Trophoblast cell (in vitro differentiated cells and primary cell): Measurements from ENCODE around the gene SORL1.

Experiments
- DNase-seq, 2 donors: peaks; one replicate each; pipeline ENCODE4 v3.0.0-alpha.2; 2016
- H2AFZ ChIP-seq: 2 replicates; pipeline ENCODE4 v1.6.1; 2013; ENCODE audit warnings: low read length, moderate library complexity, mild to moderate bottlenecking; ENCODE audit not compliant: insufficient read depth, poor library complexity
- H2AK5ac ChIP-seq: 2 replicates; pipeline ENCODE4 v1.6.1; 2013; ENCODE audit warnings: mild to moderate bottlenecking, low read length
- H2BK120ac ChIP-seq: 2 replicates; pipeline ENCODE4 v1.6.1; 2013; ENCODE audit warnings: low read length, mild to moderate bottlenecking, moderate library complexity; ENCODE audit not compliant: insufficient read depth, poor library complexity
- H2BK12ac ChIP-seq: 2 replicates; pipeline ENCODE4 v1.6.1; 2013; ENCODE audit warnings: mild to moderate bottlenecking, low read length, moderate library complexity
- H2BK5ac ChIP-seq: 2 replicates; pipeline ENCODE4 v1.6.1; 2013; ENCODE audit warnings: low read length, low read depth, moderate library complexity, mild to moderate bottlenecking; ENCODE audit not compliant: poor library complexity
- H3K14ac ChIP-seq: 2 replicates; pipeline ENCODE4 v1.6.1; 2013; ENCODE audit warnings: mild to moderate bottlenecking, low read length
- H3K18ac ChIP-seq: 2 replicates; pipeline ENCODE4 v1.6.1; 2013; ENCODE audit warnings: mild to moderate bottlenecking, low read length
- H3K23ac ChIP-seq: 2 replicates; pipeline ENCODE4 v1.6.1; 2013; ENCODE audit warnings: low read length
- H3K27ac ChIP-seq: 2 replicates; pipeline ENCODE4 v1.5.1; 2013; ENCODE audit warnings: low read depth, mild to moderate bottlenecking, inconsistent platforms, low read length, moderate library complexity
- H3K27me3 ChIP-seq: 2 replicates; pipeline ENCODE4 v1.6.1; 2013; ENCODE audit warnings: inconsistent platforms, mild to moderate bottlenecking, low read length, moderate library complexity; ENCODE audit not compliant: insufficient read depth
- H3K36me3 ChIP-seq, 2 experiments: 1 replicate in 1 of 2; 2 replicates in 1 of 2; pipeline ENCODE4 v1.6.1; 2013; ENCODE audit warnings: low read length in 2 of 2, mild to moderate bottlenecking in 2 of 2, moderate library complexity in 1 of 2; ENCODE audit not compliant: insufficient read depth in 2 of 2, control insufficient read depth in 1 of 2
- H3K4ac ChIP-seq: 2 replicates; pipeline ENCODE4 v1.6.1; 2013; ENCODE audit warnings: low read depth, mild to moderate bottlenecking, low read length, moderate library complexity
- H3K4me1 ChIP-seq, 2 experiments: 1 replicate in 1 of 2; 2 replicates in 1 of 2; pipeline ENCODE4 v1.6.1; 2013; ENCODE audit warnings: low read length in 2 of 2, mild to moderate bottlenecking in 2 of 2, moderate library complexity in 1 of 2; ENCODE audit not compliant: insufficient read depth in 2 of 2, control insufficient read depth in 1 of 2
- H3K4me2 ChIP-seq: 2 replicates; pipeline ENCODE4 v1.6.1; 2013; ENCODE audit warnings: inconsistent platforms, mild to moderate bottlenecking, low read length, moderate library complexity
- H3K4me3 ChIP-seq: 2 replicates; pipeline ENCODE4 v1.5.1; 2013; ENCODE audit warnings: mild to moderate bottlenecking, low read depth, low read length, inconsistent platforms
- H3K79me1 ChIP-seq: one replicate; pipeline ENCODE4 v1.6.1; 2013; ENCODE audit warnings: low read length
- H3K79me2 ChIP-seq: 2 replicates; pipeline ENCODE4 v1.6.1; 2013; ENCODE audit warnings: low read length, mild to moderate bottlenecking; ENCODE audit not compliant: control insufficient read depth, insufficient read depth, poor library complexity
- H3K9ac ChIP-seq: 2 replicates; pipeline ENCODE4 v1.6.1; 2013; ENCODE audit warnings: mild to moderate bottlenecking, low read length
- H3K9me3 ChIP-seq: 2 replicates; pipeline ENCODE4 v1.6.1; 2013; ENCODE audit warnings: low read depth, mild to moderate bottlenecking, control low read depth, inconsistent platforms, low read length; ENCODE audit not compliant: insufficient read depth
- H4K12ac ChIP-seq: 2 replicates; pipeline ENCODE4 v1.6.1; 2013; ENCODE audit warnings: low read depth, mild to moderate bottlenecking, low read length, moderate library complexity
- H4K8ac ChIP-seq: 2 replicates; pipeline ENCODE4 v1.6.1; 2013; ENCODE audit warnings: low read depth, mild to moderate bottlenecking, low read length, moderate library complexity
- H4K91ac ChIP-seq: one replicate; pipeline ENCODE4 v1.6.1; 2013; ENCODE audit warnings: low read depth, mild to moderate bottlenecking, low read length, moderate library complexity
- WGBS: extraction: QIAGEN DNeasy Blood & Tissue Kit; methylation state at CpG from one replicate; pipeline ENCODE4 v1.1.7; 2013; ENCODE audit warnings: missing lambda C conversion rate; ENCODE audit not compliant: insufficient read length, insufficient coverage; ENCODE audit errors: extremely low coverage; 5-methylcytosine and 5-hydroxymethylcytosine counted together

Gene SORL1

GRCh38 chr11:121533601-121534000 is 81.5 kb downstream of the SORL1 start:
- no peaks in the 10 kb centered on the region for H3K79me1 ChIP-seq
- no peak overlapping the region for H3K4me3 ChIP-seq
- H3K27me3 ChIP-seq: no peaks in the 10 kb centered on the region
- H3K79me2 ChIP-seq: no peaks in the 10 kb centered on the region
- no peak overlapping the region for H4K12ac ChIP-seq
- H3K14ac ChIP-seq: no peak overlapping the region
- no peak overlapping the region for H2BK5ac ChIP-seq
- no peak overlapping the region for H3K23ac ChIP-seq
- H3K4me1 ChIP-seq: no peaks in the 10 kb centered on the region
- no peak overlapping the region for H3K9ac ChIP-seq
- H4K8ac ChIP-seq: no peak overlapping the region
- no peak overlapping the region for H3K27ac ChIP-seq
- no peak overlapping the region for H2AK5ac ChIP-seq
- no peak overlapping the region for H2BK12ac ChIP-seq
- H2BK120ac ChIP-seq: no peak overlapping the region
- DNase-seq: no peak
- H3K4ac ChIP-seq: no peak overlapping the region
- no peak overlapping the region for H4K91ac ChIP-seq
- H2AFZ ChIP-seq: no peak overlapping the region
- no peak overlapping the region for H3K4me2 ChIP-seq
- WGBS: no CpG with 5 or more reads among the region's 3 CpGs
- H3K36me3 ChIP-seq: no peaks in the 10 kb centered on the region
- no peaks in the 10 kb centered on the region for H3K9me3 ChIP-seq
- H3K18ac ChIP-seq: no peak overlapping the region

GRCh38 chr11:121534131-121535093 is 82.3 kb downstream of the SORL1 start:
- no peak overlapping the region for H3K9ac ChIP-seq
- no peaks in the 10 kb centered on the region for H3K79me1 ChIP-seq
- no peak overlapping the region for H3K23ac ChIP-seq
- no peaks in the 10 kb centered on the region for H3K4me1 ChIP-seq
- H2BK120ac ChIP-seq: no peak overlapping the region
- no peak overlapping the region for H2AK5ac ChIP-seq
- H2BK12ac ChIP-seq: no peak overlapping the region
- H3K4me3 ChIP-seq: no peak overlapping the region
- H2AFZ ChIP-seq: no peak overlapping the region
- H3K4me2 ChIP-seq: no peak overlapping the region
- H3K79me2 ChIP-seq: no peaks in the 10 kb centered on the region
- H3K9me3 ChIP-seq: no peaks in the 10 kb centered on the region
- no peak overlapping the region for H2BK5ac ChIP-seq
- H3K4ac ChIP-seq: no peak overlapping the region
- no peak for DNase-seq
- no peak overlapping the region for H3K27ac ChIP-seq
- no peak overlapping the region for H4K91ac ChIP-seq
- no peak overlapping the region for H4K8ac ChIP-seq
- no CpG with 5 or more reads among the region's 12 CpGs for WGBS
- H4K12ac ChIP-seq: no peak overlapping the region
- no peaks in the 10 kb centered on the region for H3K36me3 ChIP-seq
- no peaks in the 10 kb centered on the region for H3K27me3 ChIP-seq
- H3K14ac ChIP-seq: no peak overlapping the region
- H3K18ac ChIP-seq: no peak overlapping the region

- no peak overlapping the region for H2AK5ac ChIP-seq
- H3K36me3 ChIP-seq: no peaks in the 10 kb centered on the region
- H3K4ac ChIP-seq: no peak overlapping the region
- no peak overlapping the region for H2BK12ac ChIP-seq
- no peaks in the 10 kb centered on the region for H3K79me1 ChIP-seq
- WGBS: no CpG with 5 or more reads among the region's 6 CpGs
- H4K8ac ChIP-seq: no peak overlapping the region
- no peak overlapping the region for H3K4me3 ChIP-seq
- no peaks in the 10 kb centered on the region for H3K4me1 ChIP-seq
- no peak overlapping the region for H2BK120ac ChIP-seq
- H3K14ac ChIP-seq: no peak overlapping the region
- H3K18ac ChIP-seq: no peak overlapping the region
- no peak overlapping the region for H3K27ac ChIP-seq
- no peak overlapping the region for H3K9ac ChIP-seq
- H3K23ac ChIP-seq: no peak overlapping the region
- no peaks in the 10 kb centered on the region for H3K27me3 ChIP-seq
- H4K12ac ChIP-seq: no peak overlapping the region
- no peaks in the 10 kb centered on the region for H3K79me2 ChIP-seq
- H3K4me2 ChIP-seq: no peak overlapping the region
- DNase-seq: no peak
- no peaks in the 10 kb centered on the region for H3K9me3 ChIP-seq
- no peak overlapping the region for H2BK5ac ChIP-seq
- no peak overlapping the region for H2AFZ ChIP-seq
- H4K91ac ChIP-seq: no peak overlapping the region
Observed at GRCh38 chr11:121535129-121535796, 83.1 kb downstream of the SORL1 start.

GRCh38 chr11:121536126-121536525 is 84.0 kb downstream of the SORL1 start:
- Histone ChIP-seq H4K91ac (no peak overlapping the region), H3K79me2 (no peaks in the 10 kb centered on the region)
- WGBS: no CpG with 5 or more reads among the region's 6 CpGs

More at GRCh38 chr11:121536126-121536525, 84.0 kb downstream of the SORL1 start:
- Histone ChIP-seq H2BK5ac (no peak overlapping the region), H2BK120ac (no peak overlapping the region), H3K79me1 (no peaks in the 10 kb centered on the region), H3K27ac (no peak overlapping the region), H3K4me1 (no peaks in the 10 kb centered on the region), H2BK12ac (no peak overlapping the region), H3K23ac (no peak overlapping the region), H2AK5ac (no peak overlapping the region), H2AFZ (no peak overlapping the region), H3K36me3 (no peaks in the 10 kb centered on the region), H3K18ac (no peak overlapping the region), H3K4me3 (no peak overlapping the region), H3K27me3 (no peaks in the 10 kb centered on the region), H3K9me3 (no peaks in the 10 kb centered on the region), H3K9ac (no peak overlapping the region), H4K12ac (no peak overlapping the region), H3K14ac (no peak overlapping the region), H3K4ac (no peak overlapping the region), H3K4me2 (no peak overlapping the region), H4K8ac (no peak overlapping the region)
- no peak for DNase-seq
